RWPE2 (cell line): Measurements from ENCODE around the gene ARL5A.

Source experiments
- ATAC-seq: fragments of 200-7000 bp; cut with Tn5 transposase; 3 replicates; pipeline ENCODE4 v1.9.1; 2021; ENCODE audit warnings: low read depth
- DNase-seq: peaks from one replicate; pipeline ENCODE4 v3.0.0-alpha.2; 2020; ENCODE audit warnings: low spot score
- H3K27ac ChIP-seq: fragments of 450-650 bp; 2 replicates; pipeline ENCODE4 v1.5.1; 2017; ENCODE audit warnings: mild to moderate bottlenecking; ENCODE audit not compliant: poor library complexity, severe bottlenecking
- H3K27me3 ChIP-seq: fragments of 250-450 bp; sonication (Bioruptor Pico); 2 replicates; pipeline ENCODE4 v1.5.1; 2021; ENCODE audit warnings: mild to moderate bottlenecking, moderate library complexity; ENCODE audit not compliant: insufficient read depth, poor library complexity, severe bottlenecking
- H3K36me3 ChIP-seq: fragments of 250-450 bp; sonication (Bioruptor Pico); 2 replicates; pipeline ENCODE4 v1.5.1; 2020; ENCODE audit warnings: low read depth, mild to moderate bottlenecking, moderate library complexity
- H3K4me1 ChIP-seq: fragments of 250-450 bp; sonication (Bioruptor Pico); 2 replicates; pipeline ENCODE4 v1.5.1; 2021; ENCODE audit warnings: mild to moderate bottlenecking, moderate library complexity; ENCODE audit not compliant: insufficient read depth, poor library complexity, severe bottlenecking
- H3K4me3 ChIP-seq: fragments of 250-450 bp; sonication (Bioruptor Pico); 2 replicates; pipeline ENCODE4 v1.5.1; 2021; ENCODE audit warnings: mild to moderate bottlenecking, moderate library complexity; ENCODE audit not compliant: severe bottlenecking
- H3K9me3 ChIP-seq: fragments of 250-450 bp; sonication (Bioruptor Pico); 2 replicates; pipeline ENCODE4 v1.5.1; 2021; ENCODE audit warnings: mild to moderate bottlenecking, moderate library complexity; ENCODE audit not compliant: severe bottlenecking
- CTCF ChIP-seq: fragments of 450-650 bp; IDR thresholded peaks from one replicate; pipeline ENCODE4 v1.5.1; 2017; ENCODE audit warnings: mild to moderate bottlenecking, moderate library complexity; ENCODE audit not compliant: poor library complexity, severe bottlenecking

Gene ARL5A

GRCh38 chr2:151760139-151760650, 68.0 kb downstream of the ARL5A start:
- DNase-seq = no peak
- no peak overlapping the region for H3K4me3 ChIP-seq
- no peaks in the 10 kb centered on the region for H3K27me3 ChIP-seq
- no peaks in the 10 kb centered on the region for H3K9me3 ChIP-seq
- H3K4me1 ChIP-seq = no peaks in the 10 kb centered on the region
- no peaks in the 10 kb centered on the region for H3K36me3 ChIP-seq
- H3K27ac ChIP-seq = no peak overlapping the region
- ATAC-seq = peak; percentile 31; the same call in 1 of the 3 replicates
- no peak for TF ChIP-seq CTCF

GRCh38 chr2:151758744-151759143, 69.5 kb downstream of the ARL5A start:
- DNase-seq = no peak
- peaks cover 1% of the 10 kb centered on the region for H3K27me3 ChIP-seq
- H3K4me1 ChIP-seq = no peaks in the 10 kb centered on the region
- no peak overlapping the region for H3K27ac ChIP-seq
- H3K36me3 ChIP-seq = no peaks in the 10 kb centered on the region
- H3K4me3 ChIP-seq = no peak overlapping the region
- TF ChIP-seq CTCF = no peak
- no peak for ATAC-seq
- no peaks in the 10 kb centered on the region for H3K9me3 ChIP-seq

- ATAC-seq (no peak), DNase-seq (no peak)
- no peak overlapping the region for H3K27ac ChIP-seq
- no peak for TF ChIP-seq CTCF
- no peak overlapping the region for H3K4me3 ChIP-seq
- no peaks in the 10 kb centered on the region for H3K4me1 ChIP-seq
- no peaks in the 10 kb centered on the region for H3K36me3 ChIP-seq
- peaks cover 3% of the 10 kb centered on the region for H3K27me3 ChIP-seq
- no peaks in the 10 kb centered on the region for H3K9me3 ChIP-seq
Measured at GRCh38 chr2:151757861-151758260, 70.4 kb downstream of the ARL5A start.

GRCh38 chr2:151756820-151757219, 71.4 kb downstream of the ARL5A start:
- H3K27ac ChIP-seq = no peak overlapping the region
- H3K36me3 ChIP-seq = no peaks in the 10 kb centered on the region
- no peaks in the 10 kb centered on the region for H3K4me1 ChIP-seq
- ATAC-seq (no peak), DNase-seq (no peak)
- H3K27me3 ChIP-seq = peaks cover 3% of the 10 kb centered on the region
- H3K9me3 ChIP-seq = no peaks in the 10 kb centered on the region
- no peak overlapping the region for H3K4me3 ChIP-seq
- TF ChIP-seq CTCF = no peak

GRCh38 chr2:151754253-151754897, 73.8 kb downstream of the ARL5A start:
- no peaks in the 10 kb centered on the region for H3K9me3 ChIP-seq
- TF ChIP-seq CTCF = no peak
- H3K36me3 ChIP-seq = no peaks in the 10 kb centered on the region
- H3K4me1 ChIP-seq = no peaks in the 10 kb centered on the region
- no peak overlapping the region for H3K27ac ChIP-seq
- ATAC-seq (no peak), DNase-seq (no peak)
- no peak overlapping the region for H3K4me3 ChIP-seq
- H3K27me3 ChIP-seq = peaks cover 3% of the 10 kb centered on the region
